HL-60 (cell line): ENCODE measurements around the gene SEZ6.

Source experiments
- DNase-seq, 2 experiments: peaks; one replicate each; pipeline ENCODE4 v3.0.0-alpha.2; 2010 to 2020; ENCODE audit warnings: low read depth in 1 of 2, low spot score in 1 of 2
- H3K27ac ChIP-seq: fragments of 250-450 bp; sonication (Bioruptor Pico); replicated peaks from 2 replicates; pipeline ENCODE4 v1.5.1; 2020; ENCODE audit warnings: mild to moderate bottlenecking, moderate library complexity
- H3K27me3 ChIP-seq: fragments of 250-450 bp; sonication (Bioruptor Pico); 2 replicates; pipeline ENCODE4 v1.5.1; 2021; ENCODE audit warnings: mild to moderate bottlenecking, moderate library complexity; ENCODE audit not compliant: insufficient read depth, poor library complexity, severe bottlenecking
- H3K4me3 ChIP-seq: replicated peaks from 2 replicates; pipeline ENCODE4 v1.5.1; 2011; ENCODE audit warnings: mild to moderate bottlenecking, control low read depth, low read length; ENCODE audit not compliant: insufficient read depth
- CTCF ChIP-seq: IDR thresholded peaks from one replicate; pipeline ENCODE4 v1.5.1; 2011; ENCODE audit warnings: low read length, control low read depth, inconsistent platforms; ENCODE audit not compliant: insufficient read depth
- GABPA ChIP-seq: IDR thresholded peaks from 2 replicates; pipeline ENCODE4 v1.6.1; 2012; ENCODE audit warnings: low read depth
- POLR2AphosphoS5 ChIP-seq: IDR thresholded peaks from 2 replicates; pipeline ENCODE4 v1.6.1; 2012; ENCODE audit warnings: low read depth
- SPI1 ChIP-seq: IDR thresholded peaks from 2 replicates; pipeline ENCODE4 v1.6.1; 2012; ENCODE audit warnings: low read depth, mild to moderate bottlenecking, borderline replicate concordance
- TF ChIP-seq, protein P1 (sequence below): IDR thresholded peaks from 2 replicates; pipeline ENCODE4 v1.6.1; 2012; ENCODE audit warnings: low read depth; ENCODE audit not compliant: insufficient replicate concordance

Gene SEZ6

DNA sequence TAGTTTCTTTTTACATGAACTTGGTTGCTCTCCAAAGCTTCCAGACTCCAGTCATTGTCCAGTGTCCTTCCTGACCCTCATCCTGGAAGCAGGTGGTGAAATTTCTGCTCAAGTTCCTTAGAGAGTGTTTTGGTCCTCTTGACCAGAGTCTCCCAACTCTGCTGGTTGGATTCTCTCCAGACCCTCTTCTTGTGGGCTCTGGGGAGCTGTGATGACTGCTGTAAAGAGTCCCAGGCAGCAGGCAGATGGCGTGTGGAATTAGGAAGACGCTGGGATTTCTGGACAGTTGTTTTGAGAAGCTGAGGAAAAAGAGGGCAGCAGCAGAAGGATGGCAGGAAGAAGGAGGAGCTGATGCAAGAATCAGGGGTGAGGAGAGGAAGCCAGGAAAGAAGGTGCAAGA, 1.6 kb upstream of the SEZ6 start:
- Histone ChIP-seq H3K27ac (no peak overlapping the region), H3K4me3 (no peak overlapping the region), H3K27me3 (peaks cover 37% of the 10 kb centered on the region)
- TF ChIP-seq, protein P1, sequence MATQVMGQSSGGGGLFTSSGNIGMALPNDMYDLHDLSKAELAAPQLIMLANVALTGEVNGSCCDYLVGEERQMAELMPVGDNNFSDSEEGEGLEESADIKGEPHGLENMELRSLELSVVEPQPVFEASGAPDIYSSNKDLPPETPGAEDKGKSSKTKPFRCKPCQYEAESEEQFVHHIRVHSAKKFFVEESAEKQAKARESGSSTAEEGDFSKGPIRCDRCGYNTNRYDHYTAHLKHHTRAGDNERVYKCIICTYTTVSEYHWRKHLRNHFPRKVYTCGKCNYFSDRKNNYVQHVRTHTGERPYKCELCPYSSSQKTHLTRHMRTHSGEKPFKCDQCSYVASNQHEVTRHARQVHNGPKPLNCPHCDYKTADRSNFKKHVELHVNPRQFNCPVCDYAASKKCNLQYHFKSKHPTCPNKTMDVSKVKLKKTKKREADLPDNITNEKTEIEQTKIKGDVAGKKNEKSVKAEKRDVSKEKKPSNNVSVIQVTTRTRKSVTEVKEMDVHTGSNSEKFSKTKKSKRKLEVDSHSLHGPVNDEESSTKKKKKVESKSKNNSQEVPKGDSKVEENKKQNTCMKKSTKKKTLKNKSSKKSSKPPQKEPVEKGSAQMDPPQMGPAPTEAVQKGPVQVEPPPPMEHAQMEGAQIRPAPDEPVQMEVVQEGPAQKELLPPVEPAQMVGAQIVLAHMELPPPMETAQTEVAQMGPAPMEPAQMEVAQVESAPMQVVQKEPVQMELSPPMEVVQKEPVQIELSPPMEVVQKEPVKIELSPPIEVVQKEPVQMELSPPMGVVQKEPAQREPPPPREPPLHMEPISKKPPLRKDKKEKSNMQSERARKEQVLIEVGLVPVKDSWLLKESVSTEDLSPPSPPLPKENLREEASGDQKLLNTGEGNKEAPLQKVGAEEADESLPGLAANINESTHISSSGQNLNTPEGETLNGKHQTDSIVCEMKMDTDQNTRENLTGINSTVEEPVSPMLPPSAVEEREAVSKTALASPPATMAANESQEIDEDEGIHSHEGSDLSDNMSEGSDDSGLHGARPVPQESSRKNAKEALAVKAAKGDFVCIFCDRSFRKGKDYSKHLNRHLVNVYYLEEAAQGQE = no peak
- no peak for TF ChIP-seq GABPA
- TF ChIP-seq POLR2AphosphoS5 = no peak
- no peak for DNase-seq

- Histone ChIP-seq H3K4me3 (no peak overlapping the region), H3K27me3 (peaks cover 37% of the 10 kb centered on the region), H3K27ac (no peak overlapping the region)
- DNase-seq = no peak
- TF ChIP-seq GABPA = no peak
- TF ChIP-seq CTCF = no peak
- TF ChIP-seq, protein P1 = peak; percentile 90
- TF ChIP-seq POLR2AphosphoS5 = no peak
Observed at GRCh38 chr17:29004081-29004692, 1.6 kb downstream of the SEZ6 start.

- H3K27ac ChIP-seq = no peak overlapping the region
- no peak for DNase-seq
- peaks cover 37% of the 10 kb centered on the region for H3K27me3 ChIP-seq
- TF ChIP-seq POLR2AphosphoS5 (no peak), SPI1 (no peak), CTCF (no peak), GABPA (no peak)
- TF ChIP-seq, protein P1 = no peak
- no peak overlapping the region for H3K4me3 ChIP-seq
Observed at GRCh38 chr17:29003289-29003688, 2.5 kb downstream of the SEZ6 start.
